Measurements from ENCODE around the gene KMT2A. TPM values are rescaled to one million over a fixed set of nuclear protein-coding genes. Genes with fewer than 3 reads are reported as not detected.
A peak's percentile ranks its signal among the peaks of the same experiment; 100 is the strongest.

KMT2A gene
- total and polyA plus RNA-seq, 5 donors from 2014 or later = 12.1 to 179 (median 18.4) TPM

DNA sequence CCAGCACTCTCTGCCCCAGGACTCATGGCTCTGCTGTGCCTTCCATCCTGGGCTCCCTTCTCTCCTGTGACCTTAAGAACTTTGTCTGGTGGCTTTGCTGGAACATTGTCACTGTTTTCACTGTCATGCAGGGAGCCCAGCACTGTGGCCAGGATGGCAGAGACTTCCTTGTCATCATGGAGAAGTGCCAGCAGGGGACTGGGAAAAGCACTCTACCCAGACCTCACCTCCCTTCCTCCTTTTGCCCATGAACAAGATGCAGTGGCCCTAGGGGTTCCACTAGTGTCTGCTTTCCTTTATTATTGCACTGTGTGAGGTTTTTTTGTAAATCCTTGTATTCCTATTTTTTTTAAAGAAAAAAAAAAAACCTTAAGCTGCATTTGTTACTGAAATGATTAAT, 88.1 kb downstream of the KMT2A start:
- H3K4me3 Mint-ChIP-seq = no peak overlapping the region
- DNase-seq = no peak
- no peak overlapping the region for H3K27ac ChIP-seq (ENCODE audit: insufficient read depth, low read length, poor library complexity, severe bottlenecking)
- H3K27me3 ChIP-seq (ENCODE audit: control insufficient read depth, insufficient read depth, low read length) = no peaks in the 10 kb centered on the region
- peaks cover 29% of the 10 kb centered on the region for H3K36me3 Mint-ChIP-seq
- no peak for ATAC-seq (ENCODE audit: low read depth in 2 of 2)
- no peaks in the 10 kb centered on the region for H3K9me3 ChIP-seq (ENCODE audit: control insufficient read depth in 2 of 2, low read length in 2 of 2)
- peak overlapping the region in 2 of 3 donors; percentile 20 to 31 for H3K27ac Mint-ChIP-seq
- H3K4me3 ChIP-seq (ENCODE audit: low read depth, low read length) = no peak overlapping the region
- peaks cover 0 to 31% (median 21%) of the 10 kb centered on the region in 4 donors for H3K4me1 Mint-ChIP-seq
- peaks cover 5% of the 10 kb centered on the region for H3K4me1 ChIP-seq (ENCODE audit: control insufficient read depth, insufficient read depth, low read length, poor library complexity, severe bottlenecking)
- no peaks in the 10 kb centered on the region for H3K27me3 Mint-ChIP-seq
- no peaks in the 10 kb centered on the region for H3K9me3 Mint-ChIP-seq
- peaks cover 55% of the 10 kb centered on the region for H3K36me3 ChIP-seq (ENCODE audit: control insufficient read depth, insufficient read depth, low read length)

DNA sequence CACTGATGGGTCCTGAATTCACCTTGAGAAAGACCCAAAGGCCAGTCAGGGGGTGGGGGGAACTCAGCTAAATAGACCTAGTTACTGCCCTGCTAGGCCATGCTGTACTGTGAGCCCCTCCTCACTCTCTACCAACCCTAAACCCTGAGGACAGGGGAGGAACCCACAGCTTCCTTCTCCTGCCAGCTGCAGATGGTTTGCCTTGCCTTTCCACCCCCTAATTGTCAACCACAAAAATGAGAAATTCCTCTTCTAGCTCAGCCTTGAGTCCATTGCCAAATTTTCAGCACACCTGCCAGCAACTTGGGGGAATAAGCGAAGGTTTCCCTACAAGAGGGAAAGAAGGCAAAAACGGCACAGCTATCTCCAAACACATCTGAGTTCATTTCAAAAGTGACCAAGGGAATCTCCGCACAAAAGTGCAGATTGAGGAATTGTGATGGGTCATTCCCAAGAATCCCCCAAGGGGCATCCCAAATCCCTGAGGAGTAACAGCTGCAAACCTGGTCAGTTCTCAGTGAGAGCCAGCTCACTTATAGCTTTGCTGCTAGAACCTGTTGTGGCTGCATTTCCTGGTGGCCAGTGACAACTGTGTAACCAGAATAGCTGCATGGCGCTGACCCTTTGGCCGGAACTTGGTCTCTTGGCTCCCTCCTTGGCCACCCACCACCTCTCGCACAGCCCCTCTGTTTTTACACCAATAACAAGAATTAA, 88.6 kb downstream of the KMT2A start:
- H3K9me3 ChIP-seq (ENCODE audit: control insufficient read depth in 2 of 2, low read length in 2 of 2) = no peaks in the 10 kb centered on the region
- DNase-seq (no peak), ATAC-seq (ENCODE audit: low read depth in 2 of 2) (no peak)
- Mint-ChIP-seq H3K27me3 (no peaks in the 10 kb centered on the region), H3K27ac (peak overlapping the region; percentile 20 to 88 (median 62)), H3K4me1 (peaks cover 4 to 37% (median 26%) of the 10 kb centered on the region in 4 donors), H3K4me3 (no peak overlapping the region), H3K36me3 (peaks cover 23% of the 10 kb centered on the region), H3K9me3 (no peaks in the 10 kb centered on the region)
- no peaks in the 10 kb centered on the region for H3K27me3 ChIP-seq (ENCODE audit: control insufficient read depth, insufficient read depth, low read length)
- H3K27ac ChIP-seq (ENCODE audit: insufficient read depth, low read length, poor library complexity, severe bottlenecking) = no peak overlapping the region
- H3K4me1 ChIP-seq (ENCODE audit: control insufficient read depth, insufficient read depth, low read length, poor library complexity, severe bottlenecking) = peaks cover 10% of the 10 kb centered on the region
- no peak overlapping the region for H3K4me3 ChIP-seq (ENCODE audit: low read depth, low read length)
- peaks cover 49% of the 10 kb centered on the region for H3K36me3 ChIP-seq (ENCODE audit: control insufficient read depth, insufficient read depth, low read length)

DNA sequence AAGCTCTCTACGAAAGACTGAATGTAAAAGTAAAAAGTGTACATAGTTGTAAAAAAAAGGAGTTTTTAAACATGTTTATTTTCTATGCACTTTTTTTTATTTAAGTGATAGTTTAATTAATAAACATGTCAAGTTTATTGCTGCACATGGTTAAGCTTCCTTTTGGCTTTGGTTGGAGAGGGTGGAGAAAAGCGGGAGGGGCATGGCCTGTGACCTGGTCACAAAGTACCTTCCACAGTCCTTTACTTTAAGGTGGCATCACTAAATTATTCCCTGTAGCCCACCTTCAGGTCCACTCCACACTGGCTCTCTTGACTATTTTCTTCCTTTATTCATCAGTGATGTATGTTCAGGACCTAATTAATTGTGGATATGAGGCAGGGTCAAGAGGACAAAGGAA, 90.4 kb downstream of the KMT2A start:
- no peaks in the 10 kb centered on the region for H3K9me3 Mint-ChIP-seq
- no peak overlapping the region for H3K4me3 Mint-ChIP-seq
- no peak for DNase-seq
- H3K27me3 ChIP-seq (ENCODE audit: control insufficient read depth, insufficient read depth, low read length) = no peaks in the 10 kb centered on the region
- H3K4me1 ChIP-seq (ENCODE audit: control insufficient read depth, insufficient read depth, low read length, poor library complexity, severe bottlenecking) = peaks cover 23% of the 10 kb centered on the region
- peaks cover 12% of the 10 kb centered on the region for H3K36me3 Mint-ChIP-seq
- H3K27me3 Mint-ChIP-seq = no peaks in the 10 kb centered on the region
- H3K4me3 ChIP-seq (ENCODE audit: low read depth, low read length) = no peak overlapping the region
- H3K27ac Mint-ChIP-seq = peak overlapping the region in 2 of 3 donors; percentile 46 to 48
- no peak overlapping the region for H3K27ac ChIP-seq (ENCODE audit: insufficient read depth, low read length, poor library complexity, severe bottlenecking)
- peaks cover 8 to 47% (median 29%) of the 10 kb centered on the region in 4 donors for H3K4me1 Mint-ChIP-seq
- no peaks in the 10 kb centered on the region for H3K9me3 ChIP-seq (ENCODE audit: control insufficient read depth in 2 of 2, low read length in 2 of 2)
- H3K36me3 ChIP-seq (ENCODE audit: control insufficient read depth, insufficient read depth, low read length) = peaks cover 33% of the 10 kb centered on the region
- ATAC-seq (ENCODE audit: low read depth in 2 of 2) = no peak

DNA sequence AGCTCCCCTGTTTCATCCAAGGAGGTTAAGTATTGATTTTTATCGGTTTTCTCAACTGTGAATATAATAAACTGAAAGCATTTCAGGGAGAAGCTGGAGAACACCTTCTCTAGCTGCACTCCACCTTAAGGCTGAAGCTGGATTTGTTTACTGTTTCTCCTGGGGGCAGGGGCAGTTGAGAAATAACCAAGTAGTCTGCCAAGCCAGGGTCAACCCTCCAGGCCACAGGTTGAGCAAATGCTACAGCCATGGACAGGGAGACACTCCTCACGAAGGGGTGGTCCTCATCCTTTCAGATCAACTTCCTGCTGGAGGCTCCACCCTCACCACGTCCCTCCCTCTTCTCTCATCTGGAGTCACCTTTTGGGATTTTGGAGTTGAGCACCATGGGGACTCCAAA, 90.8 kb downstream of the KMT2A start, which contains the start of gene TTC36:
Gene TTC36, plus strand, starts transcription at position 366 of the 400 bp plus-strand sequence. Its CDS starts 21 bp downstream, at position 387.
- Histone ChIP-seq H3K27me3 (ENCODE audit: control insufficient read depth, insufficient read depth, low read length) (no peaks in the 10 kb centered on the region), H3K4me1 (ENCODE audit: control insufficient read depth, insufficient read depth, low read length, poor library complexity, severe bottlenecking) (peaks cover 26% of the 10 kb centered on the region), H3K9me3 (ENCODE audit: control insufficient read depth in 2 of 2, low read length in 2 of 2) (no peaks in the 10 kb centered on the region), H3K27ac (ENCODE audit: insufficient read depth, low read length, poor library complexity, severe bottlenecking) (no peak within 1 kb of the TSS), H3K36me3 (ENCODE audit: control insufficient read depth, insufficient read depth, low read length) (peaks cover 29% of the 10 kb centered on the region), H3K4me3 (ENCODE audit: low read depth, low read length) (no peak within 1 kb of the TSS)
- no peaks in the 10 kb centered on the region for H3K27me3 Mint-ChIP-seq
- no peaks in the 10 kb centered on the region for H3K9me3 Mint-ChIP-seq
- no peak for ATAC-seq (ENCODE audit: low read depth in 2 of 2)
- peaks cover 8% of the 10 kb centered on the region for H3K36me3 Mint-ChIP-seq
- H3K27ac Mint-ChIP-seq = peak within 1 kb of the TSS; percentile 47 to 62 (median 48)
- H3K4me3 Mint-ChIP-seq = peak within 1 kb of the TSS in 3 of 4 donors; percentile 59 to 71 (median 64)
- DNase-seq = no peak
- H3K4me1 Mint-ChIP-seq = peaks cover 8 to 51% (median 30%) of the 10 kb centered on the region in 4 donors

DNA sequence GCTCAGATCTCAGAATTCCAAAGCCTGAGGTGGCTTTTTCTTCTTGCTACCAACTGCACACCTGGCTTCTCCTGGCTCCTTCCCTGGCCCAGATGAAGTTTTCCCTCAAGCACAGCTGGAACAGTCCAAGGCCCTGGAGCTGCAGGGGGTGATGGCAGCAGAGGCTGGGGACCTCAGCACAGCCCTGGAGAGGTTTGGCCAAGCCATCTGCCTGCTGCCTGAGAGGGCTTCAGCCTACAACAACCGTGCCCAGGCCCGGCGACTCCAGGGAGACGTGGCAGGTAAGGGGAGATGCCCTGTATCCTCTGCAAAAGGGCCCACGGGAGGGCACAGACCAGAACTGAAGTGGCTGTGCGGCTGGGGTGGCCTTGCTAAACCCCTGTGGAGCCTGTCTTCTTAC, 92.2 kb downstream of the KMT2A start:
- Histone ChIP-seq H3K9me3 (ENCODE audit: control insufficient read depth in 2 of 2, low read length in 2 of 2) (no peaks in the 10 kb centered on the region), H3K27ac (ENCODE audit: insufficient read depth, low read length, poor library complexity, severe bottlenecking) (no peak overlapping the region), H3K4me1 (ENCODE audit: control insufficient read depth, insufficient read depth, low read length, poor library complexity, severe bottlenecking) (peaks cover 26% of the 10 kb centered on the region), H3K36me3 (ENCODE audit: control insufficient read depth, insufficient read depth, low read length) (peaks cover 15% of the 10 kb centered on the region), H3K27me3 (ENCODE audit: control insufficient read depth, insufficient read depth, low read length) (no peaks in the 10 kb centered on the region), H3K4me3 (ENCODE audit: low read depth, low read length) (no peak overlapping the region)
- peaks cover 8 to 54% (median 32%) of the 10 kb centered on the region in 4 donors for H3K4me1 Mint-ChIP-seq
- peak overlapping the region in 2 of 4 donors; percentile 7 to 95 for H3K4me3 Mint-ChIP-seq
- H3K27ac Mint-ChIP-seq = peak overlapping the region in 1 of 3 donors; percentile 83
- peaks cover 10% of the 10 kb centered on the region for H3K36me3 Mint-ChIP-seq
- H3K27me3 Mint-ChIP-seq = no peaks in the 10 kb centered on the region
- DNase-seq (no peak), ATAC-seq (ENCODE audit: low read depth in 2 of 2) (no peak)
- H3K9me3 Mint-ChIP-seq = no peaks in the 10 kb centered on the region

DNA sequence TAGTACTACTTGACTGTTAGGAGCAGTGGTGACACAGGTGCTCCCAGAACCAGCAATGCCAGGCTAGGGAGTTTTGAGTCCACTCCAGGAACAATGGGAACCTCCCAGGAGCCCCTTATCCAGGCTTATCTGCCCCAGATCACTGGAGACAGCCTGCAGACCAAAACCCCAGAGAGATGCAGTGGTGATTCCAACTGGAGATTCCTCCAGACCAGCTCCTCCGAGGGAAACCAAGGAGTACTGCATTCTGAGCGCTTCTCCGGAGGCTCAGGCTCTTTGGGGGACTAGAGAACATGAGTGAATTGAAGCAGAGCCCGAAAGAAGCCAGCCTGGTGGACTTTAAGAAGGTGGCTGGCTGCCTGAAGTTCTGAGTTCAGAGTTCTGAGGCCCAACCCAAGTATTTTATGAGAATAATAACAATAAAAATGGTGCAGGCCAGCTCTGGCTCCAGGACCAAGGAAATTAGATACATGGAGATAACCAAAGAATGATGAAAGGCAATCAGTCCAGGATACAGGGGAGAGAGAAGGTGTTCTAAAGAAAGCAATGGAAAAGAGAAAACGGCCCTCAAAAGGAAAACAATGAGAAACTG, 93.4 kb downstream of the KMT2A start:
- Mint-ChIP-seq H3K27me3 (no peaks in the 10 kb centered on the region), H3K27ac (peak overlapping the region in 2 of 3 donors; percentile 83 to 84), H3K36me3 (peaks cover 2% of the 10 kb centered on the region), H3K4me3 (peak overlapping the region; percentile 85 to 95 (median 92)), H3K4me1 (peaks cover 8 to 52% (median 31%) of the 10 kb centered on the region in 4 donors), H3K9me3 (no peaks in the 10 kb centered on the region)
- Histone ChIP-seq H3K27me3 (ENCODE audit: control insufficient read depth, insufficient read depth, low read length) (no peaks in the 10 kb centered on the region), H3K9me3 (ENCODE audit: control insufficient read depth in 2 of 2, low read length in 2 of 2) (no peaks in the 10 kb centered on the region), H3K4me3 (ENCODE audit: low read depth, low read length) (peak overlapping the region; percentile 83), H3K36me3 (ENCODE audit: control insufficient read depth, insufficient read depth, low read length) (peaks cover 4% of the 10 kb centered on the region), H3K4me1 (ENCODE audit: control insufficient read depth, insufficient read depth, low read length, poor library complexity, severe bottlenecking) (peaks cover 26% of the 10 kb centered on the region), H3K27ac (ENCODE audit: insufficient read depth, low read length, poor library complexity, severe bottlenecking) (no peak overlapping the region)
- no peak for DNase-seq
- ATAC-seq (ENCODE audit: low read depth in 2 of 2) = no peak

DNA sequence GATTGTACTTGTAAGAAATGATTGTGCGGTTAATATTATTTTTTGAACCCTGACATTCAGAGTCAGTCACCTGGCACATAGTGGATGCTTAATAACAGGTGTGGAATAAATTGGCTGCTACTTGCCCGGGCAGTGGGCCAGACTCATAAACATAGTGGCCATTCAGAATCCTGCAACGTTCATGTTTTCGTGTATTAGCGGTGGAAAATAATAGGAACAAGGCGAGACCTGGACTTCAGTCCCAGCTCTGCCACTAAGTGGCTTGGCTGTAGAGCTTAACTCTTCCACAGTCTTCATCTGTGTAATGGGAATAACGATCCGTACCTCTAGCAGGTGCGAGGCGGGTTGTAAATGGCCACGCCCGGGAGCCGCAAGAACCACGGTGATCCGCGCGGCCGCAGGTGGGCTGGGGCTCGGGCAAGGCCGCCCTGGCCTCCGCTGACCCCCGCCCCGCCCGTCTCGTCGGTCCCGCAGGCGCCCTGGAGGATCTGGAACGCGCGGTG, 93.9 kb downstream of the KMT2A start:
- H3K27me3 Mint-ChIP-seq = no peaks in the 10 kb centered on the region
- no peak overlapping the region for H3K27ac ChIP-seq (ENCODE audit: insufficient read depth, low read length, poor library complexity, severe bottlenecking)
- H3K4me1 ChIP-seq (ENCODE audit: control insufficient read depth, insufficient read depth, low read length, poor library complexity, severe bottlenecking) = peaks cover 26% of the 10 kb centered on the region
- H3K4me3 ChIP-seq (ENCODE audit: low read depth, low read length) = peak overlapping the region; percentile 83
- peak overlapping the region; percentile 85 to 95 (median 92) for H3K4me3 Mint-ChIP-seq
- H3K27me3 ChIP-seq (ENCODE audit: control insufficient read depth, insufficient read depth, low read length) = no peaks in the 10 kb centered on the region
- DNase-seq (peak in 1 of 3 donors; percentile 14), ATAC-seq (ENCODE audit: low read depth in 2 of 2) (no peak)
- H3K9me3 ChIP-seq (ENCODE audit: control insufficient read depth in 2 of 2, low read length in 2 of 2) = no peaks in the 10 kb centered on the region
- peaks cover 8 to 49% (median 30%) of the 10 kb centered on the region in 4 donors for H3K4me1 Mint-ChIP-seq
- H3K27ac Mint-ChIP-seq = peak overlapping the region; percentile 47 to 84 (median 83)
- H3K9me3 Mint-ChIP-seq = no peaks in the 10 kb centered on the region
- peaks cover 6% of the 10 kb centered on the region for H3K36me3 Mint-ChIP-seq
- no peaks in the 10 kb centered on the region for H3K36me3 ChIP-seq (ENCODE audit: control insufficient read depth, insufficient read depth, low read length)
